SU-DHL-6 (cell line): Measurements from ENCODE around the gene ENAM.

Source experiments
- EZH2phosphoT487 ChIP-seq: fragments of 200-600 bp; sonication (generic), shearing (Covaris generic); conservative IDR thresholded peaks from 2 replicates; pipeline ENCODE4 v1.6.1; 2018; ENCODE audit warnings: mild to moderate bottlenecking, antibody characterized with exemption, low read length, moderate library complexity, mixed read lengths
- TF ChIP-seq, protein P1 (sequence below): fragments of 200-600 bp; sonication (generic); IDR thresholded peaks from one replicate; pipeline ENCODE4 v1.5.1; 2017; ENCODE audit warnings: antibody characterized with exemption, mild to moderate bottlenecking, low read length, moderate library complexity; ENCODE audit not compliant: insufficient read depth, poor library complexity, severe bottlenecking

DNA sequence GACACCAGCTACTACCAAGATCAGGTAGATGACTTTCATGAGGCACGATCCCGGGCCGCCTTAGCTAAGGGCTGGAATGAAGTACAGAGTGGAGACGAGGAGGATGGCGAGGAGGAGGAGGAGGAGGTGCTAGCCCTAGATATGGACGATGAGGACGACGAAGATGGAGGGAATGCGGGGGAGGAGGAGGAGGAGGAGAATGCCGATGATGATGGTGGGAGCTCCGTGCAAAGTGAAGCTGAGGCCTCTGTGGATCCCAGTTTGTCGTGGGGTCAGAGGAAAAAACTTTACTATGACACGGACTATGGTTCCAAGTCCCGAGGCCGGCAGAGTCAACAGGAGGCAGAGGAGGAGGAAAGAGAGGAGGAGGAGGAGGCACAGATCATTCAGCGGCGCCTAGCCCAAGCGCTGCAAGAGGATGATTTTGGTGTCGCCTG is 60.3 kb downstream of the ENAM start:
- no peak for TF ChIP-seq EZH2phosphoT487
- TF ChIP-seq, protein P1, sequence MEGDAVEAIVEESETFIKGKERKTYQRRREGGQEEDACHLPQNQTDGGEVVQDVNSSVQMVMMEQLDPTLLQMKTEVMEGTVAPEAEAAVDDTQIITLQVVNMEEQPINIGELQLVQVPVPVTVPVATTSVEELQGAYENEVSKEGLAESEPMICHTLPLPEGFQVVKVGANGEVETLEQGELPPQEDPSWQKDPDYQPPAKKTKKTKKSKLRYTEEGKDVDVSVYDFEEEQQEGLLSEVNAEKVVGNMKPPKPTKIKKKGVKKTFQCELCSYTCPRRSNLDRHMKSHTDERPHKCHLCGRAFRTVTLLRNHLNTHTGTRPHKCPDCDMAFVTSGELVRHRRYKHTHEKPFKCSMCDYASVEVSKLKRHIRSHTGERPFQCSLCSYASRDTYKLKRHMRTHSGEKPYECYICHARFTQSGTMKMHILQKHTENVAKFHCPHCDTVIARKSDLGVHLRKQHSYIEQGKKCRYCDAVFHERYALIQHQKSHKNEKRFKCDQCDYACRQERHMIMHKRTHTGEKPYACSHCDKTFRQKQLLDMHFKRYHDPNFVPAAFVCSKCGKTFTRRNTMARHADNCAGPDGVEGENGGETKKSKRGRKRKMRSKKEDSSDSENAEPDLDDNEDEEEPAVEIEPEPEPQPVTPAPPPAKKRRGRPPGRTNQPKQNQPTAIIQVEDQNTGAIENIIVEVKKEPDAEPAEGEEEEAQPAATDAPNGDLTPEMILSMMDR, result no peak
